DND-41 (cell line): Measurements from ENCODE around the gene GRIK3.

Experiments used
- ATAC-seq: fragments of 200-7000 bp; cut with Tn5 transposase; 3 replicates; pipeline ENCODE4 v1.9.1; 2021; ENCODE audit warnings: low read depth; ENCODE audit not compliant: insufficient read depth
- DNase-seq: peaks from one replicate; pipeline ENCODE4 v3.0.0-alpha.2; 2020
- H2AFZ ChIP-seq: 2 replicates; pipeline ENCODE4 v1.6.0; 2012; ENCODE audit warnings: low read depth, low read length
- H3K27ac ChIP-seq: 2 replicates; pipeline ENCODE4 v1.5.1; 2012; ENCODE audit warnings: low read length, inconsistent platforms
- H3K27me3 ChIP-seq: fragments of 200-600 bp; sonication (generic); 2 replicates; pipeline ENCODE4 v1.6.0; 2012; ENCODE audit warnings: low read length, mild to moderate bottlenecking, inconsistent platforms; ENCODE audit not compliant: insufficient read depth, poor library complexity
- H3K36me3 ChIP-seq: 2 replicates; pipeline ENCODE4 v1.5.1; 2012; ENCODE audit warnings: low read length, inconsistent platforms; ENCODE audit not compliant: insufficient read depth
- H3K4me1 ChIP-seq: 2 replicates; pipeline ENCODE4 v1.5.1; 2012; ENCODE audit warnings: mild to moderate bottlenecking, low read length; ENCODE audit not compliant: insufficient read depth
- H3K4me2 ChIP-seq: 2 replicates; pipeline ENCODE4 v1.6.0; 2012; ENCODE audit warnings: mild to moderate bottlenecking, moderate library complexity, low read length, inconsistent platforms; ENCODE audit not compliant: insufficient read depth
- H3K4me3 ChIP-seq, 2 experiments: fragments of 200-600 bp in 1 of 2; shearing (Covaris generic) in 1 of 2; 2 replicates each; pipeline ENCODE4 v1.5.1; 2012 to 2016; ENCODE audit warnings: inconsistent platforms in 2 of 2, low read length in 2 of 2, mild to moderate bottlenecking in 2 of 2, low read depth in 1 of 2, moderate library complexity in 1 of 2
- H3K79me2 ChIP-seq: 2 replicates; pipeline ENCODE4 v1.6.0; 2012; ENCODE audit warnings: low read length, inconsistent platforms; ENCODE audit not compliant: insufficient read depth
- H3K9ac ChIP-seq: 2 replicates; pipeline ENCODE4 v1.6.0; 2012; ENCODE audit warnings: low read depth, mild to moderate bottlenecking, inconsistent platforms, low read length, moderate library complexity
- H3K9me3 ChIP-seq: 2 replicates; pipeline ENCODE4 v1.5.1; 2012; ENCODE audit warnings: low read length, moderate library complexity, mild to moderate bottlenecking, inconsistent platforms; ENCODE audit not compliant: insufficient read depth, severe bottlenecking
- H4K20me1 ChIP-seq: 2 replicates; pipeline ENCODE4 v1.6.0; 2012; ENCODE audit warnings: low read length; ENCODE audit not compliant: insufficient read depth
- CTCF ChIP-seq: IDR thresholded peaks from 2 replicates; pipeline ENCODE4 v1.5.1; 2012; ENCODE audit warnings: borderline replicate concordance, low read length, moderate library complexity, mild to moderate bottlenecking; ENCODE audit not compliant: poor library complexity, severe bottlenecking; ENCODE audit errors: extremely low read depth
- EZH2 ChIP-seq: IDR thresholded peaks from 3 replicates; pipeline ENCODE4 v1.6.1; 2012; ENCODE audit warnings: borderline replicate concordance, low read depth, mild to moderate bottlenecking, moderate library complexity, low read length, inconsistent platforms; ENCODE audit not compliant: severe bottlenecking

Gene GRIK3

DNA sequence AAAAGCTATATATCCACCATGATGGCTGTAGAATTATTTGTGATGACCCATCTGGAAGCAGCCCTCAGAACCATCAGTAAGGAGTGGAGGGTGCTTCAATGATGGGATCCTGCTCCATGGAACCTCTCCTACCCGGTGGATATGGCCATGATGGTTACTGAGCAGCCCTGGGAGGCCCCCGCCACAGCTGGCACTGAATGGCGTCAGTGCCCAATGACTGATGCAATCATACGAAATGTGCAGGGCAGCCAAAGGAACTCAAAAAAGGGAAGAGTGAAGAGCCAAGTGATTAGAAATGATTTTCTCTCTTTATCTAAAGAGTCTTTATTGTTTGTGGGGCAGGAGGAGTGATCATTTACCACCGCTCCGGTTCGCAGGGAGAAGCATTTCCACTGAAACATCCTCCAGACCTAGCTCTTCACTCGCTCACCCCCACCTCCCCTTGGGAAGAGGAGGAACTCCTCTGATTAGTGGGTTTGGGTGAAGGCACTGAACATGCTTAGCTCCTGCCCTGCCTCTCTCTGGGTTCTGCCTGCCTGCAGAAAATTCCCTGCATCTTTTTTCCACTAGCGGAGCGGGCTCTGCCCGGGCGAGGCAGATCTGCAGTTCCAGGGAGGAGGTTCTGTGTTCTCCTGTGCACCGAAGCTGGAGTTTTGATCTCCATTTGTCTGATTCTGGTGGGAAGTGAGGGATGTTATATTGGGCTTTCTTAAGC is 260.3 kb downstream of the GRIK3 start:
- H2AFZ ChIP-seq = no peak overlapping the region
- H3K79me2 ChIP-seq = no peaks in the 10 kb centered on the region
- no peak for DNase-seq
- no peak overlapping the region for H3K4me2 ChIP-seq
- H4K20me1 ChIP-seq = 0 out of 2 replicates have a peak, but pooled peaks cover 3% of the 10 kb centered on the region
- no peak for TF ChIP-seq EZH2
- no peak for TF ChIP-seq CTCF
- H3K27me3 ChIP-seq = peaks cover 17% of the 10 kb centered on the region
- H3K4me3 ChIP-seq = no peak overlapping the region
- no peaks in the 10 kb centered on the region for H3K9me3 ChIP-seq
- H3K4me1 ChIP-seq = no peaks in the 10 kb centered on the region
- H3K27ac ChIP-seq = no peak overlapping the region
- no peak for ATAC-seq
- H3K9ac ChIP-seq = no peak overlapping the region
- no peaks in the 10 kb centered on the region for H3K36me3 ChIP-seq

DNA sequence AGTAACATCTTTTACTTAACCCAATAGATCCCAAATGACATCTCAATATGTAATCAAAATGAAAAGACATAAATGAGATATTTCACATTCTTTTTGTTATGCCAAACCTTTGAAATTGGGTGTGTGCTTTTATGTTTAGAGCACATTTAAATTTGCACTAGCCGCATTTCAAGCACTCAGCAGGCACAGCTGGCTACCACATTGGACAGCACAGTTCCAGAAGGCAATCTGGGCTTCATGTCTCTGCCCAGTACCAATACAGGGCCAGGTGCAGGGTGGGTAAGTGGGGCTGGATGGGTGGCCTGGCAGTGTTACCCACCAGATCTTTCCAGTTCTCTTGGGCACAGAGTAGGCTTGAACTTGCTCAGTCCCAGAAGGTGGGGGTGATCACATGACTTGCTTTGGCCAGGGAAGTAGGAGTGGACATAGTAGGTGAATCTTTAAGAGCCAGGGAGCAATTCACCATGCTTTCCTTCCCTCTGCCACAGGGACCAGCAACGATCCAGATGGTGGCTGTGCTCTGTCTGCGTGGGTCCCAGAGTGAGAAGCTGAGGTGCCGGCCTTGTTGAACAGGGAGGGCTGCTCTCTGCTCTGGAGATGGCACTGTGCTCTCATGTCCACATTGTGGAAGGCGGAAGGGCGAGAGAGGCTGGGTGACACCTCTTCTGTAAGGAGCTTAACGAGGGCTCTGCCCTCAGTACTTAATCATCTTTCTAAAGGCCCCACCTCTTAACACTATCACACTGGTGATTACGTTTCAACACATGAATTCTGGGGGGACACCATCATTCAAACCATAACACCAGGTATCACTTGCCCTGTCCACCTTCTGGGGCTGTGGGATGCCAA is 261.4 kb downstream of the GRIK3 start:
- Histone ChIP-seq H3K4me2 (no peak overlapping the region), H2AFZ (no peak overlapping the region), H3K9me3 (no peaks in the 10 kb centered on the region), H3K79me2 (no peaks in the 10 kb centered on the region), H3K27me3 (peaks cover 17% of the 10 kb centered on the region), H3K4me3 (no peak overlapping the region), H3K27ac (no peak overlapping the region), H3K9ac (no peak overlapping the region), H3K4me1 (no peaks in the 10 kb centered on the region), H4K20me1 (0 out of 2 replicates have a peak, but pooled peaks cover 3% of the 10 kb centered on the region), H3K36me3 (no peaks in the 10 kb centered on the region)
- ATAC-seq (no peak), DNase-seq (no peak)
- no peak for TF ChIP-seq EZH2
- TF ChIP-seq CTCF = no peak

- Histone ChIP-seq H3K9me3 (no peaks in the 10 kb centered on the region), H3K4me1 (no peaks in the 10 kb centered on the region), H3K9ac (no peak overlapping the region), H3K4me2 (no peak overlapping the region), H3K27ac (no peak overlapping the region), H3K79me2 (no peaks in the 10 kb centered on the region), H4K20me1 (no peaks in the 10 kb centered on the region), H3K27me3 (peaks cover 17% of the 10 kb centered on the region), H3K36me3 (no peaks in the 10 kb centered on the region), H3K4me3 (no peak overlapping the region), H2AFZ (no peak overlapping the region)
- ATAC-seq = no peak
- no peak for DNase-seq
- TF ChIP-seq EZH2 = no peak
- no peak for TF ChIP-seq CTCF
These were observed 262.5 kb downstream of the GRIK3 start for GRCh38 chr1:36771660-36772284.
